Adrenal gland (tissue), 5 donors: Measurements from ENCODE around the gene FAM216B.

Experiments used
- CTCF ChIP-seq, 6 experiments: fragments of 450-650 bp in 4 of 6; fragments of 200-600 bp in 2 of 6; sonication (generic) in 1 of 6; IDR thresholded peaks; 1 replicate in 5 of 6; 2 replicates in 1 of 6; pipeline versions ENCODE4 v1.5.1 to v1.8.0; 2016 to 2021; ENCODE audit warnings: antibody characterized with exemption in 6 of 6, mild to moderate bottlenecking in 2 of 6, moderate library complexity in 1 of 6
- POLR2A ChIP-seq, 2 donors: fragments of 450-650 bp; IDR thresholded peaks; one replicate each; pipeline ENCODE4 v1.6.1; 2017; ENCODE audit warnings: antibody characterized with exemption in 2 of 2, mild to moderate bottlenecking in 2 of 2, moderate library complexity in 1 of 2
- donor health status: DM: no; HTN: no; CAD: no.

DNA sequence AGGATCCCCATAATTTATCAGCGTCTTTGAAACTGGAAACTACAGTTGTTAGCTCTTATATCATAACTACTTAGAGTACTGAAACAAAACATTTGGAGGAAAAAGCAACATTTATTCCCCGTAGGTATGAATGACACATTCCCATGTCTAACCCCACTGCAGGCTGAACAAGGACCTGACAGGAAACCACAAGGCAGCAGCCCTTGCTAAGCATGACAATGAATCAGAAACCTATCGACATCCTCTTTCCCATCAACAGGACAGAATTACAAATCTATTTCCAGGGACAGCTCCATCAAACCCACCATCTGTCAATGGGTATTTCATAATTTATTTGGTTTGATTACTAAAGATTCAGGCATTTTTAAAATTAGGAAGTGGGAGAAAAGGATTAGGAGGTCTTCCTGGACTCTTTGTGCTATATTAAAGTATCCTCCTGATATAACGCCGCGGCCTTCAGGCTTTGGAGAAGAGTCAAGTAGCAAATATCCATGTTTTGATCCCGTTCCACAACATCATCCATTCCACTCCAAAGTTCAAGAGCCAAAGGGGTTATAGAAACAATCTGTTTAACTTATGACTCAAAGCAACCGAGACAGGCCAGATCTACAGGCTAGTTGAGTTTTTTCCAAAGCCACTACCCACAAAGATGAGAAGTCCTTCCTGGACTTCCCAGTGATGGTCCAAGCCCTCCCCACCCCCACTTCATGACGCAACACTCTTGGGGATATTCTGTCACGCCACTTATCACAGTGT is 51.1 kb downstream of the FAM216B start:
- TF ChIP-seq CTCF (IDR thresholded peaks at IDR 0.05) (no peak), POLR2A (IDR thresholded peaks at IDR 0.05) (no peak)
